Testis (tissue), 2 donors: ENCODE results near the gene COL21A1.

ENCODE experiments used
- POLR2A ChIP-seq: fragments of 450-650 bp; IDR thresholded peaks from one replicate; pipeline ENCODE4 v1.6.1; 2017; ENCODE audit warnings: antibody characterized with exemption, mild to moderate bottlenecking, moderate library complexity
- TF ChIP-seq, protein P1 (sequence below), 3 experiments: fragments of 450-650 bp in 2 of 3; fragments of 200-600 bp in 1 of 3; sonication (generic) in 1 of 3; IDR thresholded peaks; one replicate each; pipeline ENCODE4 v1.5.1; 2016 to 2019; ENCODE audit warnings: antibody characterized with exemption in 3 of 3, mild to moderate bottlenecking in 2 of 3, moderate library complexity in 1 of 3

DNA sequence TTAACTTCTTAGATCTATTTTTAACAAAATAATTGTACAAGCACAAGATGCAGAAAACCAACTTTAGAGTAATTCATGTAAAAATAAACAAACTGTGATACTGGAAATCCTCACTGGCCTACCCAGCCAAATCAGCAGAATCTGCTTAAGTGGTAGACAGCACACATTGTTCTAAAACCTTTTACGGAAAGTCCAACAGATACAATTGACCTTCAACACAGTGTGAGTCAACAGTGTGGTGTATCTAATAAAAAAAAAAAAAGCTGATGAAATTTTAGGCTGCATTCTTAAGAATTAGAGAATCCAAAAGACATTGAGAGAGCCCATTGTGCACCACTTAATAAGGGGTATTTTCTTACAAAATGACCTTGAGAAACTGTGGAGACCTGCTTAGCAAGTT lies 174.5 kb downstream of the COL21A1 start:
- TF ChIP-seq, protein P1, sequence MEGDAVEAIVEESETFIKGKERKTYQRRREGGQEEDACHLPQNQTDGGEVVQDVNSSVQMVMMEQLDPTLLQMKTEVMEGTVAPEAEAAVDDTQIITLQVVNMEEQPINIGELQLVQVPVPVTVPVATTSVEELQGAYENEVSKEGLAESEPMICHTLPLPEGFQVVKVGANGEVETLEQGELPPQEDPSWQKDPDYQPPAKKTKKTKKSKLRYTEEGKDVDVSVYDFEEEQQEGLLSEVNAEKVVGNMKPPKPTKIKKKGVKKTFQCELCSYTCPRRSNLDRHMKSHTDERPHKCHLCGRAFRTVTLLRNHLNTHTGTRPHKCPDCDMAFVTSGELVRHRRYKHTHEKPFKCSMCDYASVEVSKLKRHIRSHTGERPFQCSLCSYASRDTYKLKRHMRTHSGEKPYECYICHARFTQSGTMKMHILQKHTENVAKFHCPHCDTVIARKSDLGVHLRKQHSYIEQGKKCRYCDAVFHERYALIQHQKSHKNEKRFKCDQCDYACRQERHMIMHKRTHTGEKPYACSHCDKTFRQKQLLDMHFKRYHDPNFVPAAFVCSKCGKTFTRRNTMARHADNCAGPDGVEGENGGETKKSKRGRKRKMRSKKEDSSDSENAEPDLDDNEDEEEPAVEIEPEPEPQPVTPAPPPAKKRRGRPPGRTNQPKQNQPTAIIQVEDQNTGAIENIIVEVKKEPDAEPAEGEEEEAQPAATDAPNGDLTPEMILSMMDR (IDR thresholded peaks at IDR 0.05), result no peak
- TF ChIP-seq POLR2A, result no peak
